GM12878 (cell line): Measurements from ENCODE around the gene CREB3L1. TPM values are rescaled to one million over a fixed set of nuclear protein-coding genes. Genes with fewer than 3 reads are reported as not detected.
A peak's percentile ranks its signal among the peaks of the same experiment; 100 is the strongest.

Experiments used
- ATAC-seq: fragments of 200-7000 bp; cut with Tn5 transposase; 3 replicates; pipeline ENCODE4 v1.9.1; 2020; ENCODE audit warnings: mild to moderate bottlenecking, moderate library complexity
- BruUV-seq: library from RNA; stranded (reverse); fragments of 400-500 nt; replicated peaks from 2 replicates; lab custom pipeline; 2021; lab: Mats Ljungman, UMichigan
- CTCF ChIA-PET: fragments of 300-600 bp; sonication (Branson Sonifier 250); formaldehyde crosslinking; extraction: SDS; loops from one replicate; lab custom pipeline; 2021; ENCODE audit warnings: inconsistent platforms; lab: Yijun Ruan, JAX
- POLR2A ChIA-PET: fragments of 350-600 bp; formaldehyde crosslinking; extraction: SDS; loops from one replicate; lab custom pipeline; 2021; ENCODE audit warnings: inconsistent platforms; lab: Charles Lee
- RAD21 ChIA-PET: fragments of 300-600 bp; sonication (Branson Sonifier 250); formaldehyde crosslinking; loops from one replicate; lab custom pipeline; 2023; ENCODE audit warnings: antibody characterized with exemption; ENCODE audit not compliant: unreplicated experiment; lab: Charles Lee
- SMC1A ChIA-PET: fragments of 300-600 bp; sonication (Branson Sonifier 250); formaldehyde crosslinking; loops from one replicate; lab custom pipeline; 2023; ENCODE audit not compliant: unreplicated experiment, uncharacterized antibody; lab: Charles Lee
- DNase-seq: peaks from one replicate; pipeline ENCODE4 v3.0.0-alpha.2; 2011; ENCODE audit warnings: low read depth, low spot score
- FAIRE-seq: peaks from 3 replicates; lab custom pipeline; 2011; peaks lifted over from hg19 to GRCh38; lab: Jason Lieb, UNC
- H2AFZ ChIP-seq: 2 replicates; pipeline ENCODE4 v1.6.0; 2011; ENCODE audit warnings: low read depth, low read length, control low read depth; ENCODE audit not compliant: control insufficient read depth
- H3K27ac ChIP-seq: 2 replicates; pipeline ENCODE4 v1.5.1; 2011; ENCODE audit warnings: control low read depth; ENCODE audit not compliant: control insufficient read depth, insufficient read depth
- H3K27me3 ChIP-seq, 2 experiments: replicated peaks in 1 of 2; 2 replicates each; pipeline versions ENCODE4 v1.6.0 to v1.6.1; 2011; ENCODE audit warnings: low read length in 1 of 2; ENCODE audit not compliant: control insufficient read depth in 2 of 2, insufficient read depth in 2 of 2
- H3K36me3 ChIP-seq, 2 experiments: 2 replicates each; pipeline ENCODE4 v1.5.1; 2011; ENCODE audit warnings: low read length in 1 of 2; ENCODE audit not compliant: control insufficient read depth in 2 of 2, insufficient read depth in 2 of 2
- H3K4me1 ChIP-seq: 2 replicates; pipeline ENCODE4 v1.6.1; 2011; ENCODE audit warnings: mild to moderate bottlenecking, low read length, moderate library complexity, mixed read lengths; ENCODE audit not compliant: control insufficient read depth, insufficient read depth
- H3K4me2 ChIP-seq: 2 replicates; pipeline ENCODE4 v1.6.0; 2011; ENCODE audit warnings: control low read depth; ENCODE audit not compliant: control insufficient read depth, insufficient read depth
- H3K4me3 ChIP-seq: fragments of 200-600 bp; sonication (generic); 2 replicates; pipeline ENCODE4 v1.5.1; 2016
- H3K79me2 ChIP-seq: 2 replicates; pipeline ENCODE4 v1.6.0; 2011; ENCODE audit warnings: low read length; ENCODE audit not compliant: control insufficient read depth, insufficient read depth
- H3K9ac ChIP-seq: 2 replicates; pipeline ENCODE4 v1.8.0; 2011; ENCODE audit warnings: low read length, control low read depth, mixed read lengths; ENCODE audit not compliant: control insufficient read depth, insufficient read depth
- H3K9me3 ChIP-seq: replicated peaks from 3 replicates; pipeline ENCODE4 v1.5.1; 2011; ENCODE audit warnings: mild to moderate bottlenecking, low read length; ENCODE audit not compliant: control insufficient read depth, insufficient read depth
- H4K20me1 ChIP-seq: 2 replicates; pipeline ENCODE4 v1.6.0; 2011; ENCODE audit not compliant: control insufficient read depth, insufficient read depth
- CREB1 ChIP-seq: IDR thresholded peaks from 2 replicates; pipeline ENCODE4 v1.6.1; 2012; ENCODE audit warnings: low read depth, mild to moderate bottlenecking, inconsistent platforms
- DPF2 ChIP-seq: fragments of 450-650 bp; IDR thresholded peaks from 2 replicates; pipeline ENCODE4 v1.6.1; 2017; ENCODE audit warnings: mild to moderate bottlenecking
- HDAC6 ChIP-seq: fragments of 200-600 bp; sonication (generic); IDR thresholded peaks from one replicate; pipeline ENCODE4 v1.8.0; 2017; ENCODE audit warnings: antibody characterized with exemption; ENCODE audit not compliant: unreplicated experiment
- IKZF1 ChIP-seq: fragments of 450-650 bp; conservative IDR thresholded peaks from 2 replicates; pipeline ENCODE4 v1.6.1; 2017; ENCODE audit warnings: antibody characterized with exemption, mild to moderate bottlenecking
- NR2C1 ChIP-seq: fragments of 450-650 bp; IDR thresholded peaks from 2 replicates; pipeline ENCODE4 v1.6.1; 2017; ENCODE audit warnings: antibody characterized with exemption, mild to moderate bottlenecking, moderate library complexity
- RAD21 ChIP-seq: IDR thresholded peaks from 2 replicates; pipeline ENCODE4 v1.6.1; 2011; ENCODE audit warnings: mild to moderate bottlenecking, low read depth, low read length, moderate library complexity; ENCODE audit not compliant: insufficient read depth
- RUNX3 ChIP-seq: IDR thresholded peaks from 2 replicates; pipeline ENCODE4 v1.6.1; 2012; ENCODE audit warnings: low read length, inconsistent platforms
- SMAD5 ChIP-seq: IDR thresholded peaks from 2 replicates; pipeline ENCODE4 v1.6.1; 2016; ENCODE audit warnings: antibody characterized with exemption, low read depth
- SMARCA5 ChIP-seq: fragments of 450-650 bp; IDR thresholded peaks from 2 replicates; pipeline ENCODE4 v1.6.1; 2017; ENCODE audit warnings: mild to moderate bottlenecking
- SREBF1 ChIP-seq: IDR thresholded peaks from 2 replicates; pipeline ENCODE4 v1.6.1; 2012; ENCODE audit warnings: mild to moderate bottlenecking, low read length
- YBX1 ChIP-seq: fragments of 450-650 bp; IDR thresholded peaks from 2 replicates; pipeline ENCODE4 v1.6.1; 2016; ENCODE audit warnings: antibody characterized with exemption
- ZNF207 ChIP-seq: fragments of 450-650 bp; IDR thresholded peaks from 2 replicates; pipeline ENCODE4 v1.6.1; 2014; ENCODE audit warnings: antibody characterized with exemption, mild to moderate bottlenecking, borderline replicate concordance
- WGBS: methylation state at CpG from one replicate; pipeline ENCODE4 v1.1.6; 2016; ENCODE audit warnings: low lambda C conversion rate; ENCODE audit not compliant: insufficient replicate concordance, insufficient coverage; ENCODE audit errors: missing lambda C conversion rate; 5-methylcytosine and 5-hydroxymethylcytosine counted together
- in situ Hi-C: fragments of 300-500 bp; cut with MboI; formaldehyde crosslinking; loops from 9 replicates; pipeline ENCODE4 v1.14.3; 2018; ENCODE audit warnings: mixed read lengths
- intact Hi-C: fragments of 100-400 bp; cut with micrococcal nuclease; formaldehyde crosslinking; loops from one replicate; pipeline ENCODE4 v1.14.2; 2022; ENCODE audit not compliant: unreplicated experiment
- polyA plus RNA-seq, 11 experiments: library from polyadenylated mRNA; depleted of rRNA in 4 of 11; unstranded in 6 of 11; stranded (reverse) in 5 of 11; fragments of >200 nt; fragmentation: Nextera tagmentation in 4 of 11; fragmentation: Illumina TruSeq in 1 of 11; extraction: Ambion mirVana in 4 of 11; extraction: Trizol in 1 of 11; gene quantifications; 1 replicate in 1 of 11; 2 replicates in 10 of 11; pipeline versions ENCODE4 v1.2.1 to v1.2.3, GENCODE V29; 2011 to 2016; ENCODE audit warnings: inconsistent platforms in 2 of 11, missing spikeins in 2 of 11, low read depth in 1 of 11
- total RNA-seq, 4 experiments: library from RNA; depleted of rRNA in 3 of 4; stranded (reverse); fragments of >200 nt in 3 of 4; fragmentation: Illumina TruSeq in 1 of 4; extraction: Trizol in 1 of 4; gene quantifications; 2 replicates each; pipeline versions ENCODE4 v1.2.1 to v1.2.3, GENCODE V29; 2013 to 2021
- TF ChIP-seq, protein P1 (sequence below): fragments of 450-650 bp; IDR thresholded peaks from 2 replicates; pipeline ENCODE4 v1.6.1; 2017; ENCODE audit warnings: low read depth, mild to moderate bottlenecking, moderate library complexity
- TF ChIP-seq, protein P2 (sequence below): IDR thresholded peaks from 2 replicates; pipeline ENCODE4 v1.6.1; 2011; ENCODE audit warnings: borderline replicate concordance, low read depth, mild to moderate bottlenecking, moderate library complexity, mixed read lengths, low read length; ENCODE audit not compliant: insufficient read depth; ENCODE audit errors: extremely low read length

The CREB3L1 gene
- total and polyA plus RNA-seq, 10 of the 15 experiments (the other 5 are each of a cell fraction or from before 2014, with no cell fraction given), result 0.03 to 1.4 (median 0.22) TPM

- H3K36me3 ChIP-seq, result peaks cover 0 to 3% of the 10 kb centered on the region in 2 experiments; a peak in 3 of 4 replicates
- WGBS, result 35% methylated on average over 18 of the region's 18 CpGs
- DNase-seq (no peak), FAIRE-seq (no peak), ATAC-seq (peak; percentile 38)
- no peaks in the 10 kb centered on the region for H4K20me1 ChIP-seq
- H3K4me2 ChIP-seq, result peak overlapping the region; percentile 98
- POLR2A ChIA-PET, result interaction anchor here (0.5 to 3.0 kb wide), 7 partner anchors 9 to 244 kb away, joined by 3 to 32 read pairs (median 4); no protein-coding TSS in a partner anchor
- TF ChIP-seq SMAD5 (no peak), SMARCA5 (no peak), SREBF1 (no peak), YBX1 (no peak), DPF2 (no peak), CREB1 (no peak), ZNF207 (no peak), RAD21 (no peak), RUNX3 (no peak), IKZF1 (no peak), HDAC6 (no peak), NR2C1 (no peak)
- TF ChIP-seq, protein P1, sequence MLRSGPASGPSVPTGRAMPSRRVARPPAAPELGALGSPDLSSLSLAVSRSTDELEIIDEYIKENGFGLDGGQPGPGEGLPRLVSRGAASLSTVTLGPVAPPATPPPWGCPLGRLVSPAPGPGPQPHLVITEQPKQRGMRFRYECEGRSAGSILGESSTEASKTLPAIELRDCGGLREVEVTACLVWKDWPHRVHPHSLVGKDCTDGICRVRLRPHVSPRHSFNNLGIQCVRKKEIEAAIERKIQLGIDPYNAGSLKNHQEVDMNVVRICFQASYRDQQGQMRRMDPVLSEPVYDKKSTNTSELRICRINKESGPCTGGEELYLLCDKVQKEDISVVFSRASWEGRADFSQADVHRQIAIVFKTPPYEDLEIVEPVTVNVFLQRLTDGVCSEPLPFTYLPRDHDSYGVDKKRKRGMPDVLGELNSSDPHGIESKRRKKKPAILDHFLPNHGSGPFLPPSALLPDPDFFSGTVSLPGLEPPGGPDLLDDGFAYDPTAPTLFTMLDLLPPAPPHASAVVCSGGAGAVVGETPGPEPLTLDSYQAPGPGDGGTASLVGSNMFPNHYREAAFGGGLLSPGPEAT, result no peak
- TF ChIP-seq, protein P2, sequence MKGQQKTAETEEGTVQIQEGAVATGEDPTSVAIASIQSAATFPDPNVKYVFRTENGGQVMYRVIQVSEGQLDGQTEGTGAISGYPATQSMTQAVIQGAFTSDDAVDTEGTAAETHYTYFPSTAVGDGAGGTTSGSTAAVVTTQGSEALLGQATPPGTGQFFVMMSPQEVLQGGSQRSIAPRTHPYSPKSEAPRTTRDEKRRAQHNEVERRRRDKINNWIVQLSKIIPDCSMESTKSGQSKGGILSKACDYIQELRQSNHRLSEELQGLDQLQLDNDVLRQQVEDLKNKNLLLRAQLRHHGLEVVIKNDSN, result no peak
- RAD21 ChIA-PET, result interaction anchor here (0.8 to 3.4 kb wide), 10 partner anchors 10 to 212 kb away, joined by 3 to 38 read pairs (median 4); no protein-coding TSS in a partner anchor
- CTCF ChIA-PET, result interaction anchor here (0.8 to 19.9 kb wide), 12 partner anchors 8 to 189 kb away, joined by 3 to 423 read pairs (median 6); no protein-coding TSS in a partner anchor
- H3K9ac ChIP-seq, result peak overlapping the region; percentile 83
- H3K79me2 ChIP-seq, result peaks cover 56% of the 10 kb centered on the region
- H3K4me3 ChIP-seq, result peak overlapping the region; percentile 88
- BruUV-seq, result no TSS peak
- H3K27me3 ChIP-seq, result no peaks in the 10 kb centered on the region
- no peak overlapping the region for H2AFZ ChIP-seq
- intact Hi-C loops (loop anchor here (10.0 kb wide), 1 partner anchor 224 kb away; the partner anchor contains the start of gene PHF21A), in situ Hi-C loops (no loop called here)
- peak overlapping the region; percentile 71 for H3K27ac ChIP-seq
- no peaks in the 10 kb centered on the region for H3K9me3 ChIP-seq
- SMC1A ChIA-PET, result interaction anchor here (0.5 to 5.3 kb wide), 8 partner anchors 12 to 134 kb away, joined by 3 to 70 read pairs (median 5); no protein-coding TSS in a partner anchor
- H3K4me1 ChIP-seq, result peaks cover 45% of the 10 kb centered on the region
These were observed 71.3 kb downstream of the CREB3L1 start for GRCh38 chr11:46348566-46349401.
